Panc1 (cell line): ENCODE results near the gene NEGR1.

Experiments used
- POLR2AphosphoS5 ChIP-seq: IDR thresholded peaks from 2 replicates; pipeline ENCODE4 v1.6.1; 2012; ENCODE audit warnings: mild to moderate bottlenecking, low read depth, low read length, moderate library complexity
- REST ChIP-seq, 2 experiments: IDR thresholded peaks; 2 replicates each; pipeline ENCODE4 v1.6.1; 2011 to 2012; ENCODE audit warnings: low read depth in 2 of 2, control low read depth in 1 of 2, low read length in 1 of 2, mild to moderate bottlenecking in 1 of 2, moderate library complexity in 1 of 2; ENCODE audit not compliant: insufficient read depth in 1 of 2

GRCh38 chr1:71857862-71858261 lies 424.5 kb downstream of the NEGR1 start:
- TF ChIP-seq REST (IDR thresholded peaks at IDR 0.05; ENCODE audit: insufficient read depth in 1 of 2, low read depth in 2 of 2, low read length in 1 of 2) (no peak), POLR2AphosphoS5 (no peak)
